ENCODE measurements around the gene GOLIM4.

Gene GOLIM4

GRCh38 chr3:168044049-168044448, 51.7 kb downstream of the GOLIM4 start:
- peak; percentile 18; the same call in 1 of the 2 replicates for TF ChIP-seq TCF4 (CRISPR knock-in tag; IDR thresholded peaks at IDR 0.05; ENCODE audit: borderline replicate concordance)
- no peak for TF ChIP-seq ZNF565 (CRISPR knock-in tag; conservative IDR thresholded peaks at IDR 0.05; ENCODE audit: low read depth)
- ATAC-seq: no peak

GRCh38 chr3:168040607-168041208, 55.0 kb downstream of the GOLIM4 start:
- ATAC-seq: peak; percentile 94
- TF ChIP-seq BACH2 (CRISPR knock-in tag; IDR thresholded peaks at IDR 0.05; ENCODE audit: borderline replicate concordance): no peak

GRCh38 chr3:168037020-168037419, 58.7 kb downstream of the GOLIM4 start:
- no peak for ATAC-seq
- TF ChIP-seq ZFP3 (CRISPR knock-in tag; IDR thresholded peaks at IDR 0.05) (no peak), RARB (CRISPR knock-in tag; IDR thresholded peaks at IDR 0.05) (no peak), PPARA (CRISPR knock-in tag; IDR thresholded peaks at IDR 0.05; ENCODE audit: borderline replicate concordance) (no peak), ZNF565 (CRISPR knock-in tag; conservative IDR thresholded peaks at IDR 0.05; ENCODE audit: low read depth) (no peak), TSHZ2 (CRISPR knock-in tag; IDR thresholded peaks at IDR 0.05) (no peak), CSRNP3 (CRISPR knock-in tag; IDR thresholded peaks at IDR 0.05) (no peak), SNAI2 (CRISPR knock-in tag; IDR thresholded peaks at IDR 0.05) (no peak), CREB5 (CRISPR knock-in tag; IDR thresholded peaks at IDR 0.05; ENCODE audit: low read depth) (no peak), OSR1 (CRISPR knock-in tag; IDR thresholded peaks at IDR 0.05) (no peak), BACH2 (CRISPR knock-in tag; IDR thresholded peaks at IDR 0.05; ENCODE audit: borderline replicate concordance) (no peak), ZFP30 (CRISPR knock-in tag; IDR thresholded peaks at IDR 0.05) (no peak), PATZ1 (CRISPR knock-in tag; IDR thresholded peaks at IDR 0.05; ENCODE audit: borderline replicate concordance) (no peak), TOX (CRISPR knock-in tag; IDR thresholded peaks at IDR 0.05; ENCODE audit: borderline replicate concordance) (no peak), ESRRG (CRISPR knock-in tag; IDR thresholded peaks at IDR 0.05) (no peak), ZNF8 (CRISPR knock-in tag; IDR thresholded peaks at IDR 0.05) (no peak), ISL1 (CRISPR knock-in tag; IDR thresholded peaks at IDR 0.05) (no peak), GLIS3 (CRISPR knock-in tag; IDR thresholded peaks at IDR 0.05) (no peak), ZC3H10 (CRISPR knock-in tag; IDR thresholded peaks at IDR 0.05) (no peak)

GRCh38 chr3:168036619-168037018, 59.1 kb downstream of the GOLIM4 start:
- TF ChIP-seq ESRRG (CRISPR knock-in tag; IDR thresholded peaks at IDR 0.05): no peak
- TF ChIP-seq PATZ1 (CRISPR knock-in tag; IDR thresholded peaks at IDR 0.05; ENCODE audit: borderline replicate concordance): no peak
- no peak for TF ChIP-seq ZNF565 (CRISPR knock-in tag; conservative IDR thresholded peaks at IDR 0.05; ENCODE audit: low read depth)
- no peak for TF ChIP-seq ZFP3 (CRISPR knock-in tag; IDR thresholded peaks at IDR 0.05)
- no peak for TF ChIP-seq OSR1 (CRISPR knock-in tag; IDR thresholded peaks at IDR 0.05)
- TF ChIP-seq TOX (CRISPR knock-in tag; IDR thresholded peaks at IDR 0.05; ENCODE audit: borderline replicate concordance): no peak
- no peak for TF ChIP-seq ZNF8 (CRISPR knock-in tag; IDR thresholded peaks at IDR 0.05)
- no peak for TF ChIP-seq ZFP30 (CRISPR knock-in tag; IDR thresholded peaks at IDR 0.05)
- no peak for TF ChIP-seq PPARA (CRISPR knock-in tag; IDR thresholded peaks at IDR 0.05; ENCODE audit: borderline replicate concordance)
- no peak for TF ChIP-seq CSRNP3 (CRISPR knock-in tag; IDR thresholded peaks at IDR 0.05)
- no peak for TF ChIP-seq ARNTL (CRISPR knock-in tag; IDR thresholded peaks at IDR 0.05; ENCODE audit: borderline replicate concordance, low read depth)
- no peak for TF ChIP-seq SNAI2 (CRISPR knock-in tag; IDR thresholded peaks at IDR 0.05)
- no peak for TF ChIP-seq RARB (CRISPR knock-in tag; IDR thresholded peaks at IDR 0.05)
- TF ChIP-seq ZC3H10 (CRISPR knock-in tag; IDR thresholded peaks at IDR 0.05): no peak
- no peak for TF ChIP-seq POU6F1 (CRISPR knock-in tag; IDR thresholded peaks at IDR 0.05; ENCODE audit: borderline replicate concordance, low read depth)
- no peak for TF ChIP-seq ISL1 (CRISPR knock-in tag; IDR thresholded peaks at IDR 0.05)
- TF ChIP-seq BACH2 (CRISPR knock-in tag; IDR thresholded peaks at IDR 0.05; ENCODE audit: borderline replicate concordance): no peak
- ATAC-seq: no peak

Measured in SK-N-SH treated with all-trans-retinoic acid at 6 μM for 48 hours (cell line).